ENCODE results near the gene WDR55.
"Not testable (repeated sequence)": the region's sequence is repeated elsewhere in the genome, so short reads cannot be mapped to it uniquely, and the experiment has no call there.

WDR55 gene

DNA sequence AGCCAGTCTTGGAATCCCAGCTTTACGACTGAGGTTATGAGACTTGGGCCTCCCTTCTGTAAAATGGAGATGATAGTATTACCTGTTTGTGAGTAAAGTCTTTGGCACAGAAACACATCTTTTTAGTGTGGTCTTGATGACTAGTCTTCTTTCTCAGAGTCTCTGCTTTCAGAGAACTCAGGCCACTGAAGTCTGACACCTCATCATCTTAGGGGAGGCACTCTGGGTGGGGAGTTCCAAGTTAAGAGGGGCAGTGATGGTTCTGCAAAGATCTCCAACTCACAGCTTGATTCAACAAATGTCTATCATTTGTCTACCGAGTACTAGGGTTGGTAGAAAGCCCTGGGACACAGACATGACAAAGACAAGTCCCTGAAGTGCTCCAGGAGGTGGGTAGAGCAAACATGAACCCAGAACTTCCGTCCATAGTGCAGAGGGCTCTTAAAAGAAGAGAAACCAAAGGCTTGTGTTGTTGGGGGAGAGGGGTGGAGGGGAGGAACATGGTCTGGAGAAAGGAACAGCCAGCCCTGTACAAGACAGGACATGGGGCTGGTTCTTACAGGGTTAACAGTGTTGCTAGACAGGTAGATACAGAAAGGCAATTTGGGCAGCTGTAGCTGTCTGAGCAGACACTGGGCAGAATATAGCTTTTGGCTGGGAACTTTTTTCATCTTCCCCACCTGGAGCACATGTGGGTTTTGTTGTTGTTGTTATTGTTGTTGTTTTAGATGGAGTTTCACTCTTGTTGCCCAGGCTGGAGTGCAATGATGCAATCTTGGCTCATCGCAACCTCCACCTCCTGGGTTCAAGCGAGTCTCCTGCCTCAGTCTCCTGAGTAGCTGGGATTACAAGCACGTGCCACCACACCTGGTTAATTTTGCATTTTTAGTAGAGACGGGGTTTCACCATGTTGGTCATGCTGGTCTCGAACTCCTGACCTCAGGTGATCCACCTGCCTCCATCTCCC lies 29.1 kb upstream of the WDR55 start:
- H4K20me1 ChIP-seq (ENCODE audit: insufficient read depth, low read length) = no peaks in the 10 kb centered on the region
- H3K4me2 ChIP-seq (ENCODE audit: insufficient read depth, low read length) = no peak overlapping the region
- H3K4me3 ChIP-seq (ENCODE audit: low read depth in 1 of 2, low read length in 2 of 2) = no peak overlapping the region
- H3K27ac ChIP-seq (ENCODE audit: low read length) = no peak overlapping the region
- H3K9me3 ChIP-seq (ENCODE audit: insufficient read depth, low read length, severe bottlenecking) = no peaks in the 10 kb centered on the region
- DNase-seq (no peak), ATAC-seq (ENCODE audit: insufficient read depth, low read depth) (no peak)
- no peaks in the 10 kb centered on the region for H3K27me3 ChIP-seq (ENCODE audit: insufficient read depth, low read length, poor library complexity)
- no peaks in the 10 kb centered on the region for H3K36me3 ChIP-seq (ENCODE audit: insufficient read depth, low read length)
- peaks cover 13% of the 10 kb centered on the region for H3K79me2 ChIP-seq (ENCODE audit: insufficient read depth, low read length)
- no peak for TF ChIP-seq EZH2 (IDR thresholded peaks at IDR 0.05; ENCODE audit: borderline replicate concordance, low read depth, low read length, severe bottlenecking)
- TF ChIP-seq, protein P1, sequence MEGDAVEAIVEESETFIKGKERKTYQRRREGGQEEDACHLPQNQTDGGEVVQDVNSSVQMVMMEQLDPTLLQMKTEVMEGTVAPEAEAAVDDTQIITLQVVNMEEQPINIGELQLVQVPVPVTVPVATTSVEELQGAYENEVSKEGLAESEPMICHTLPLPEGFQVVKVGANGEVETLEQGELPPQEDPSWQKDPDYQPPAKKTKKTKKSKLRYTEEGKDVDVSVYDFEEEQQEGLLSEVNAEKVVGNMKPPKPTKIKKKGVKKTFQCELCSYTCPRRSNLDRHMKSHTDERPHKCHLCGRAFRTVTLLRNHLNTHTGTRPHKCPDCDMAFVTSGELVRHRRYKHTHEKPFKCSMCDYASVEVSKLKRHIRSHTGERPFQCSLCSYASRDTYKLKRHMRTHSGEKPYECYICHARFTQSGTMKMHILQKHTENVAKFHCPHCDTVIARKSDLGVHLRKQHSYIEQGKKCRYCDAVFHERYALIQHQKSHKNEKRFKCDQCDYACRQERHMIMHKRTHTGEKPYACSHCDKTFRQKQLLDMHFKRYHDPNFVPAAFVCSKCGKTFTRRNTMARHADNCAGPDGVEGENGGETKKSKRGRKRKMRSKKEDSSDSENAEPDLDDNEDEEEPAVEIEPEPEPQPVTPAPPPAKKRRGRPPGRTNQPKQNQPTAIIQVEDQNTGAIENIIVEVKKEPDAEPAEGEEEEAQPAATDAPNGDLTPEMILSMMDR (IDR thresholded peaks at IDR 0.05; ENCODE audit: borderline replicate concordance, extremely low read depth, low read length, poor library complexity, severe bottlenecking) = no peak
- H3K4me1 ChIP-seq (ENCODE audit: insufficient read depth, low read length) = peaks cover 18% of the 10 kb centered on the region
- H3K9ac ChIP-seq (ENCODE audit: low read depth, low read length) = no peak overlapping the region
- peak overlapping the region; percentile 43; the same call in 1 of the 2 replicates for H2AFZ ChIP-seq (ENCODE audit: low read depth, low read length)

DNA sequence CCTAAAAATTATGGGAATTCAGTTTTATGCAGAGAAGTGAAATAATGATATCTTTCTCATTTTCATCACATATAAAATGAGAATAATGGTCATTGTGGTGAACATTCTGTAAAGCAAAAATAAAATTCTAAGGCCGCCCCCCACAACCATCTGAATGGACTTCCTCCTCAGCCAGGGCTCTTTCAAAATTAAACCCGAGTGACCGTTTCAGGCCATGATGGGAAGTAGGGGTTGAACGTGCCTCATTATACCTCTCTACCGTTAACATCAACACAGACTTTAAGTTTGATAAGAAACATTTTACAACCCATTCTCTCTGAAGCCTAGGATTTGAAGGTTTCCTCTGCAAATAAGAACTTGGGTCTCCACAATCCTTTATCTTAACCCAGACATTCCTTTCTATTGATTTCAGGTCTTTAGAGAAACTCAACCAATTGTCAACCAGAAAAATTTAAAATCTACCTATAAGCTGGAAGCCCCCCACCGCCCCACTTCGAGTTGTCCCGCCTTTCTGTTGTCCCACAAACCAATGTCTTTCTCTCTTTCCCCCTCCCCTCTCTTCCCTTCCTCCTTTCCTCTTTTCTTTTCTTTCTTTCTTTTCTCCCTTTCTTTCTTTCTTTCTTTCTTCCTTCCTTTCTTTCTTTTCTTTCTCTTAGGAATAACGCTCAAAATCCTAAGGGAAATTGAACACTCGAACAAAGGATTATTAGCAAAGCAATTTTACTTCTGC lies 27.2 kb upstream of the WDR55 start:
- H4K20me1 ChIP-seq (ENCODE audit: insufficient read depth, low read length) = no peaks in the 10 kb centered on the region
- no peak for DNase-seq
- peaks cover 37% of the 10 kb centered on the region for H3K4me1 ChIP-seq (ENCODE audit: insufficient read depth, low read length)
- H3K79me2 ChIP-seq (ENCODE audit: insufficient read depth, low read length) = peaks cover 28% of the 10 kb centered on the region
- H3K36me3 ChIP-seq (ENCODE audit: insufficient read depth, low read length) = peaks cover 14% of the 10 kb centered on the region
- H3K4me2 ChIP-seq (ENCODE audit: insufficient read depth, low read length) = no peak overlapping the region
- H3K27ac ChIP-seq (ENCODE audit: low read length) = no peak overlapping the region
- no peak for ATAC-seq (ENCODE audit: insufficient read depth, low read depth)
- peak overlapping the region; percentile 33; the same call in 1 of the 2 replicates for H2AFZ ChIP-seq (ENCODE audit: low read depth, low read length)
- H3K4me3 ChIP-seq (ENCODE audit: low read depth in 1 of 2, low read length in 2 of 2) = no peak overlapping the region
- no peaks in the 10 kb centered on the region for H3K9me3 ChIP-seq (ENCODE audit: insufficient read depth, low read length, severe bottlenecking)
- no peaks in the 10 kb centered on the region for H3K27me3 ChIP-seq (ENCODE audit: insufficient read depth, low read length, poor library complexity)
- no peak overlapping the region for H3K9ac ChIP-seq (ENCODE audit: low read depth, low read length)
- TF ChIP-seq, protein P1 (IDR thresholded peaks at IDR 0.05; ENCODE audit: borderline replicate concordance, extremely low read depth, low read length, poor library complexity, severe bottlenecking) = no peak
- TF ChIP-seq EZH2 (IDR thresholded peaks at IDR 0.05; ENCODE audit: borderline replicate concordance, low read depth, low read length, severe bottlenecking) = no peak

DNA sequence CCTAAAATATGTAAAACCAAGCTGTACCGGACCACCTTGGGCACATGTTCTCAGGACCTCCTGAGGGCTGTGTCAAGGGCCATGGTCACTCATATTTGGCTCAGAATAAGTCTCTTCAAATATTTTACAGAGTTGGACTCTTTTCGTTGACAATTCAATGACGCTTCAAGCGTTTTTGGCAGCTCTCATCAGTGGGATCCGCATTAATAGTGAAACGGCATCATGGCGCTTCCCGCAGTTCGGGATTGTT lies 25.9 kb upstream of the WDR55 start:
- H3K27ac ChIP-seq (ENCODE audit: low read length) = peak overlapping the region; percentile 91
- H3K4me2 ChIP-seq (ENCODE audit: insufficient read depth, low read length) = peak overlapping the region; percentile 88
- peak overlapping the region; percentile 85 for H3K9ac ChIP-seq (ENCODE audit: low read depth, low read length)
- peak overlapping the region; percentile 12 to 86; a peak in 3 of 4 replicates for H3K4me3 ChIP-seq (ENCODE audit: low read depth in 1 of 2, low read length in 2 of 2)
- peaks cover 26% of the 10 kb centered on the region for H3K36me3 ChIP-seq (ENCODE audit: insufficient read depth, low read length)
- not testable (repeated sequence) for H3K27me3 ChIP-seq (ENCODE audit: insufficient read depth, low read length, poor library complexity); ATAC-seq (ENCODE audit: insufficient read depth, low read depth); DNase-seq; H3K9me3 ChIP-seq (ENCODE audit: insufficient read depth, low read length, severe bottlenecking); H4K20me1 ChIP-seq (ENCODE audit: insufficient read depth, low read length)
- H3K79me2 ChIP-seq (ENCODE audit: insufficient read depth, low read length) = peaks cover 30% of the 10 kb centered on the region
- H3K4me1 ChIP-seq (ENCODE audit: insufficient read depth, low read length) = peaks cover 40% of the 10 kb centered on the region
- peak overlapping the region; percentile 96 for H2AFZ ChIP-seq (ENCODE audit: low read depth, low read length)
